ENCODE results near the gene RARA. TPM values are rescaled to one million over a fixed set of nuclear protein-coding genes. Genes with fewer than 3 reads are reported as not detected.

RARA gene
- total RNA-seq, 1 experiment from 2014 or later, result 21.8 TPM

GRCh38 chr17:40338058-40338457 lies 29.1 kb downstream of the RARA start:
- no peak overlapping the region for H3K4me2 ChIP-seq
- no peaks in the 10 kb centered on the region for H3K9me3 ChIP-seq (ENCODE audit: insufficient read depth, low read depth)
- ChIA-PET POLR2A (ENCODE audit: unreplicated experiment) (no interaction called here), CTCF (no interaction called here)
- H3K9me2 ChIP-seq (ENCODE audit: insufficient read depth), result no peaks in the 10 kb centered on the region
- no peak overlapping the region for H2AFZ ChIP-seq
- H3K36me3 ChIP-seq (ENCODE audit: low read depth), result no peaks in the 10 kb centered on the region
- BruUV-seq (replicated peaks), result no TSS peak
- H3F3A ChIP-seq (ENCODE audit: insufficient read depth, low read depth), result peaks cover 25% of the 10 kb centered on the region
- H3K4me1 ChIP-seq (replicated peaks; ENCODE audit: insufficient read depth), result peaks cover 33% of the 10 kb centered on the region
- TF ChIP-seq CTCF (conservative IDR thresholded peaks at IDR 0.05) (no peak), EZH2 (IDR thresholded peaks at IDR 0.05; ENCODE audit: low read depth) (no peak)
- peaks cover 51% of the 10 kb centered on the region for H3K79me2 ChIP-seq (ENCODE audit: low read depth)
- H3K4me3 ChIP-seq, result no peak overlapping the region
- H4K20me1 ChIP-seq (ENCODE audit: insufficient read depth), result 0 out of 2 replicates have a peak, but pooled peaks cover 4% of the 10 kb centered on the region
- no peak overlapping the region for H3K27ac ChIP-seq
- H3K27me3 ChIP-seq (ENCODE audit: insufficient read depth, low read depth), result no peaks in the 10 kb centered on the region
- DNase-seq, result no peak
- intact Hi-C loops (cut with micrococcal nuclease; ENCODE audit: unreplicated experiment), result no loop called here

DNA sequence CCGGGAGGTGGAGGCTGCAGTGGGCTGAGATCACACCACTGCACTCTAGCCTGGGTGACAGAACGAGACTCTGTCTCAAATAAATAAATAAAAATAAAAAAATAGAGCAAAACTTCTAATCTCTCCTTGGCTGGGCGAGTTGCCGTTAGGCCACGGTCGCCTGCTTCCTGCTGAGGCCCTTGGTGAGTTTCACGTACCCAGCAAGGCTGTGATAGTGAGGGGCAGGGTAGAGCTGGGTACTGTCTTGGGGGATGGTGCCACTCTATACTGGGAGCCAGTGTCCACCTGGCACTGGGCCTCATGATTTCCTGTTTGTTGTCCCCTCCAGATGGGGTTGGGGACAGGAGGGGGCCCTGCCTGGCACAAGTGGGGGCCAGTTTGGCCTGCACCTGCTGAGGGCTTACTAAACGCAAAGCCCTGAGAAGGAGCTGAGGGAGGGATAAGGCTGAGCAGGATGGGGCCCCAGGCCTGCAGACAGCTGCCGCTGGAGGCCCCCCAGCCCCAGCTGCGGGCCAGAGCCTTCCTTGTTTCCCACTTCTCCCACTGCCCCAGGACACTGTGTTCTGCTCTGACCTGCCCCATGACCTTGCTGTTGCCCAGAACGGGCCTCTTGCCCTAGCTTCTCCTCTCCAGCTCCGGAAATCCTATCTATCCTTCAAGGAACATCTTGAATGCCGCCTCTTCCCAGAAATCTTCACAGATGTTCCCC lies 30.1 kb downstream of the RARA start:
- intact Hi-C loops (cut with micrococcal nuclease; ENCODE audit: unreplicated experiment), result no loop called here
- no peak overlapping the region for H3K27ac ChIP-seq
- TF ChIP-seq EZH2 (IDR thresholded peaks at IDR 0.05; ENCODE audit: low read depth), result no peak
- TF ChIP-seq CTCF (conservative IDR thresholded peaks at IDR 0.05), result no peak
- no peaks in the 10 kb centered on the region for H3K36me3 ChIP-seq (ENCODE audit: low read depth)
- DNase-seq, result no peak
- H3K4me3 ChIP-seq, result no peak overlapping the region
- H3K9me3 ChIP-seq (ENCODE audit: insufficient read depth, low read depth), result no peaks in the 10 kb centered on the region
- H2AFZ ChIP-seq, result no peak overlapping the region
- ChIA-PET CTCF (interaction anchor here (0.6 to 0.7 kb wide), 2 partner anchors 15 to 725 kb away, joined by 5 to 14 read pairs; no protein-coding TSS in a partner anchor), POLR2A (ENCODE audit: unreplicated experiment) (no interaction called here)
- no peak overlapping the region for H3K4me2 ChIP-seq
- BruUV-seq (replicated peaks), result no TSS peak
- H3K9me2 ChIP-seq (ENCODE audit: insufficient read depth), result no peaks in the 10 kb centered on the region
- H3K79me2 ChIP-seq (ENCODE audit: low read depth), result peaks cover 61% of the 10 kb centered on the region
- peaks cover 25% of the 10 kb centered on the region for H3K4me1 ChIP-seq (replicated peaks; ENCODE audit: insufficient read depth)
- H3K27me3 ChIP-seq (ENCODE audit: insufficient read depth, low read depth), result no peaks in the 10 kb centered on the region
- H3F3A ChIP-seq (ENCODE audit: insufficient read depth, low read depth), result peaks cover 24% of the 10 kb centered on the region
- H4K20me1 ChIP-seq (ENCODE audit: insufficient read depth), result 0 out of 2 replicates have a peak, but pooled peaks cover 2% of the 10 kb centered on the region

DNA sequence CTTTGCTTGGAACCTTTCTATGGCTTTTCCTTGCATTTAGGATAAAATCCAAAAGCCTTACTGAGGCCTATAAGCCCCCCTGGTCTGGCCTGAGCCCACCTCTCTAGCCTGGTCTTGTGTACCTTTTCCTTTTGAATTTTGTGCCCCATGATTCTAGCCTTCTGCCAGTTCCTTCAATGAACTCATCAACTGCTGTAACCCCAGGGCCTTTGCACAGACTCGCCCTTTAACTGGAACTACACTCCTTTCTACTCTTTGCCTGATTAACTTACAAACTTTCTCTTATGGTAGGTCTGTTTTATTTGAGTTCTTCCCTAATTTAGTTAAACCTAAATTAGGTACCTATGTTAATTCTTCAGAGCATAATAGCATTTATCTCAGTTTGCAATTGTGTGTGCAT lies 31.3 kb downstream of the RARA start:
- ChIA-PET CTCF (no interaction called here), POLR2A (ENCODE audit: unreplicated experiment) (no interaction called here)
- peaks cover 23% of the 10 kb centered on the region for H3F3A ChIP-seq (ENCODE audit: insufficient read depth, low read depth)
- H4K20me1 ChIP-seq (ENCODE audit: insufficient read depth), result no peaks in the 10 kb centered on the region; the same call in 1 of the 2 replicates
- H3K9me2 ChIP-seq (ENCODE audit: insufficient read depth), result no peaks in the 10 kb centered on the region
- no peak overlapping the region for H2AFZ ChIP-seq
- H3K4me1 ChIP-seq (replicated peaks; ENCODE audit: insufficient read depth), result peaks cover 17% of the 10 kb centered on the region
- H3K4me2 ChIP-seq, result peak overlapping the region; percentile 82
- no peaks in the 10 kb centered on the region for H3K9me3 ChIP-seq (ENCODE audit: insufficient read depth, low read depth)
- BruUV-seq (replicated peaks), result no TSS peak
- no peak for DNase-seq
- no peaks in the 10 kb centered on the region for H3K36me3 ChIP-seq (ENCODE audit: low read depth)
- peak overlapping the region; percentile 65; the same call in 1 of the 2 replicates for H3K4me3 ChIP-seq
- peaks cover 62% of the 10 kb centered on the region for H3K79me2 ChIP-seq (ENCODE audit: low read depth)
- H3K27ac ChIP-seq, result peak overlapping the region; percentile 49
- intact Hi-C loops (cut with micrococcal nuclease; ENCODE audit: unreplicated experiment), result loop anchor here (2.0 kb wide), 2 partner anchors 22 to 30 kb away; no protein-coding TSS in a partner anchor
- TF ChIP-seq EZH2 (IDR thresholded peaks at IDR 0.05; ENCODE audit: low read depth) (no peak), CTCF (conservative IDR thresholded peaks at IDR 0.05) (no peak)
- H3K27me3 ChIP-seq (ENCODE audit: insufficient read depth, low read depth), result no peaks in the 10 kb centered on the region

All from PC-9 (cell line).